GM20000 (cell line): ENCODE results near the gene PRKD3.

Experiments used
- DNase-seq: peaks from one replicate; pipeline ENCODE4 v3.0.0; 2012; ENCODE audit warnings: low spot score
- TF ChIP-seq, protein P1 (sequence below): IDR thresholded peaks from 2 replicates; pipeline ENCODE4 v1.5.1; 2012; ENCODE audit warnings: mild to moderate bottlenecking, control low read depth; ENCODE audit errors: extremely low read depth, missing control alignments

PRKD3 gene

DNA sequence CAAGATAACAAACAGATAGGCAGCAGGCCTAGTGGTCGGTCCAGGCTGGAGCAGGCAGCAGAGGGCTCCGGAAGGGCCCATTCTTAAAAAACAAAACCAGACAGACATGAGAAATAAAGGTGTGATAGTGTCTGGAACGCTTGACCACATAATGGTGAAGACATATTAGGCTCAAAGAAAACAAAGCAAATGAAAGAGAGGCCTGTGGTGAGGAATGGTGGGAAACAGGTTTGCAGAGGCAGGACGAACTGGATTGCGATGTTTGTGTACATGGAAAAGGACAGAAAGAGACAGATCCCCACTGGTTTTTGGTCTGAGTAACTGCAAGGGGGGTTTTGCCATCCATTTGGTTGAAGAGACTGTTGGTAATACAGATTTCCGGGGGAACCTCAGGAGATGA lies 39.7 kb upstream of the PRKD3 start:
- DNase-seq = no peak
- TF ChIP-seq, protein P1, sequence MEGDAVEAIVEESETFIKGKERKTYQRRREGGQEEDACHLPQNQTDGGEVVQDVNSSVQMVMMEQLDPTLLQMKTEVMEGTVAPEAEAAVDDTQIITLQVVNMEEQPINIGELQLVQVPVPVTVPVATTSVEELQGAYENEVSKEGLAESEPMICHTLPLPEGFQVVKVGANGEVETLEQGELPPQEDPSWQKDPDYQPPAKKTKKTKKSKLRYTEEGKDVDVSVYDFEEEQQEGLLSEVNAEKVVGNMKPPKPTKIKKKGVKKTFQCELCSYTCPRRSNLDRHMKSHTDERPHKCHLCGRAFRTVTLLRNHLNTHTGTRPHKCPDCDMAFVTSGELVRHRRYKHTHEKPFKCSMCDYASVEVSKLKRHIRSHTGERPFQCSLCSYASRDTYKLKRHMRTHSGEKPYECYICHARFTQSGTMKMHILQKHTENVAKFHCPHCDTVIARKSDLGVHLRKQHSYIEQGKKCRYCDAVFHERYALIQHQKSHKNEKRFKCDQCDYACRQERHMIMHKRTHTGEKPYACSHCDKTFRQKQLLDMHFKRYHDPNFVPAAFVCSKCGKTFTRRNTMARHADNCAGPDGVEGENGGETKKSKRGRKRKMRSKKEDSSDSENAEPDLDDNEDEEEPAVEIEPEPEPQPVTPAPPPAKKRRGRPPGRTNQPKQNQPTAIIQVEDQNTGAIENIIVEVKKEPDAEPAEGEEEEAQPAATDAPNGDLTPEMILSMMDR = no peak

DNA sequence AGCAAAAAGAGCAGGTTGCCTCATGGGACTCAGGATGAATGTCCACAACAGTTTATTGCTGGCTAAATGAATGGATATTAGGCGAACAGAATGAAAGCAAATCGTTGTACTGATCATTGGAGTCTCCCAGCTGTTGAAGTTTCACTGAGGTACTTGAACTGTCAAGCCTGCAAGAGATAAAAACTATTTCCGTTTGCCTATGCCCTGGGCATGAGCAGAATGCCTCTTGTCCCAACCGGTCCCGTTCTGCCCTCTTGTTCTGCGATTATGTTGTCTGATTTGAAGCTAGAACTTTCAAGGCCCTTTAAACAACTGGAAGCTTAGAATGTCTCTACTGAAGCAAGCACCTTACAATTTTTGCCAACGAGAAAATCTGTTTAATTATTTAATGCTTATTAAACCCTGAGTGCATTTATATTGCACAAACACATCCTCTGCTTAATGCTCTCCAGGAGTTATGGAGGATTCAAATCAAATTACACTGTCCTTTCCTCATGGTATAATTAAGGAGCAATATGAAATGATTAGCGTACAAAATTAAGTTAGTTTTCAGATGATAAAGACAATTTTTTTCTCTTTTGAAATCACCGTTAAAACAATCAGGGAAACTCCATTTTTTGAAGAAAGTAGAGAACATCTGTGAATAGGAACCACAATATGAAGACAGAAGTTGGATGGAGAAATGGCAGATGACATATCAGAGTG lies 37.5 kb upstream of the PRKD3 start:
- no peak for DNase-seq
- TF ChIP-seq, protein P1 = no peak

DNA sequence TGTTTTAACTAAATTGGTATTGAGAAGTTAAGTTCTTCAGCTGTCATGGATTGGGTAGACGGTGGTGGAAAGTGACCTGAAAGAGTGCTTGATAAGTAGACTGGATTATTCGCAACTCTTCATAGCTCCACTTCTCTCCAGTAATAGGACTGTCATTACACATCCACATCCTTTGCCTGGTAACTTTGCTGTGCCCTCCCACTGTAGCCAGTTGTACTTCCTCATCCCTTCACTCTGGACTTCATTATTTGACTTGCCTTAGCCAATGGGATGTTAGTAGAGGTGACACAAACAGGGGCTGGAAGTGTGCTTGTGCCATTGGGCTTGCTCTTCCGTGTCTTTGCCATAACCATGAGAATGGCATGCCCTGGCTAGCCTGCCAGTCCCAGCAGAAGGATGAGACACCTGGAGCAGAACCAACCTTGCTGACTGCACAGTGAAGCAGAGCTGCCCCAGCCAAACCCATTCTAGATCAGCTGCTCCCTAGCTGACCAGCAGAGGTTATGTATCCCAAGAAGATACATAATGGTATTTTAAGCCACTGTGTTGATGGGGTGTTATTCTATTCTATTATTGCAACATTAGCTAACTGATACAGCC lies 36.7 kb upstream of the PRKD3 start:
- TF ChIP-seq, protein P1 = no peak
- no peak for DNase-seq

DNA sequence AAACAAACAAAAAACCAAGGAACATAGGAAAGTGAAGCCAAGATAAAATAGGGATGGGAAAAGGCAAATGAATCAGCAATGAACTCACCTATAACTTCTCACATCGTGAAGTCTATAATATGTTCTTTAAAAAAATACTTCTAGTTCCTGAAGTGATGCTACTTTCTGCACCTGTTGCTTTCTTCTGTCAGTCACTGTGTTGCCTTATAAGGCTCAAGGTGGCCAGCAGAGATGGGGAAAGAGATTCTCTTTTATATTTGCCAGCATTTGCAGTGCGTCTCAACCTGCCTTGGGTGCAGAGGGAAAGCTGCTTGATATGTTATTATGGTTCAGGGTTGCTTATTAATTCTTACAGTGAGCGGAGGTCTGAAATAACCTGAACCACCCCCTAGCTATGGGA lies 33.8 kb upstream of the PRKD3 start:
- TF ChIP-seq, protein P1 = no peak
- DNase-seq = no peak

DNA sequence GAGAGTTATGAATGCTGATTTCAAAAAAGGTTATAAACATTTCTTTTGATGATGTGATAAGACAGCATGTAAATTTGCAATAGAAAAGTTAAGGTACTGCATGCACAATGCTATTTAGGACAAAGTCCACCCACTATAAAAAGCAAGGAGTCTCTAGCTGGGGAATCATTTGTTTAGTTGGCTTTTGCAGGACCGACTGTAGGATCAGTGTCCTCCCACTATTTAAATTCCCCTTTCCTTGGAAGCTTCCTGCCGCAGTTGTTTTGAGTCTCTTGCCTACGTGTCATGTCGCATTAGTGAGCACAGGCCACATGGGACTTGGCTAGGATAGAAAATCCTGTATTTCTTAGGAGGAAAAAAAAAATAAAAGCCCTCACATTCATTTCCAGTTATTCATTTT lies 32.9 kb upstream of the PRKD3 start:
- DNase-seq = no peak
- TF ChIP-seq, protein P1 = no peak

DNA sequence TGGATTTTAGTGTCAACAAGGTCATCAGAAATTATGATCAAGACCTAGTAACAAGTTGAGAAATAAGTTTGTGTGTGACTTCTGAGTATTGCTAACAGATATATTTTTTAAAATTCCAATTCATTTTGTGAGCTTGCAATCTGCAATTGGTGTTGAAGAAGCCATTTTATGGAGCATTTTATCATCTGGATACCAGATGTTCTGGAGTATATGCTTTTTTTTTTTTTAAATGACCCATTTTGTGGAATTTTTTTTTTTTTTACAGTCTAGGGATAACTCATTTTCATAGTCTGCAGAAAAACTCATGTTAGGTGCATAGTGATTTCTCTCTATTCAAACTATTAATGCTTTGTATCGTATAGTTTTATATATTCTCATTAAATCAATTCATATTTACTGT lies 32.4 kb upstream of the PRKD3 start:
- no peak for DNase-seq
- TF ChIP-seq, protein P1 = no peak

DNA sequence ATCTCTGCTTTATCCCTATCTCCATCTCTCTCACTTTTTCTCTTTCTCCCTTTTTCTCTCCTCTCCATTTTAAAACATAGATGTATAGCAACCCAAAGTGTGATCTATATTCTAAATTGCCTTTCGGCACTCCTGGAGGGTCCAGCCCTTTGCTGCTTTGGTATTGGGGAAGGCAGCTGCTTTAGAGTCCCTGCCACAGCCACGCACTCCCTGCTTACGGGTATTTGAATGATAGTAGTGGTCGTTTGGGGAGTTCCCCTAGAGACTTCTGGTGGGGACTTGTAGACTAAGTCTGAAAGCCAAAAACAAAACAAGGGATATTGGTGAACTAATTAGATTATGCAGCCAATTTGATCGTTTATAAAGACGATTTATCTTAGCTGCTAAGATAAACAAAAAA lies 31.7 kb upstream of the PRKD3 start:
- TF ChIP-seq, protein P1 = no peak

More for the DNA sequence above, 31.7 kb upstream of the PRKD3 start:
- DNase-seq = no peak
